Osteoblast (primary cell): ENCODE data around the gene MYPOP. TPM values are rescaled to one million over a fixed set of nuclear protein-coding genes. Genes with fewer than 3 reads are reported as not detected.

Experiments
- DNase-seq: peaks from one replicate; pipeline ENCODE4 v3.0.0; 2011; ENCODE audit warnings: low spot score, mixed read lengths; ENCODE audit not compliant: insufficient read length; ENCODE audit errors: missing footprints
- H2AFZ ChIP-seq: 2 replicates; pipeline ENCODE4 v1.6.0; 2011; ENCODE audit warnings: mild to moderate bottlenecking, low read length
- H3K27ac ChIP-seq: 2 replicates; pipeline ENCODE4 v1.5.1; 2011; ENCODE audit warnings: mild to moderate bottlenecking, low read depth, low read length, moderate library complexity
- H3K27me3 ChIP-seq: 2 replicates; pipeline ENCODE4 v1.6.0; 2012; ENCODE audit warnings: mild to moderate bottlenecking, control low read depth, inconsistent platforms, low read length, moderate library complexity; ENCODE audit not compliant: insufficient read depth
- H3K36me3 ChIP-seq: 2 replicates; pipeline ENCODE4 v1.5.1; 2011; ENCODE audit warnings: mild to moderate bottlenecking, low read length, control low read depth, moderate library complexity; ENCODE audit not compliant: insufficient read depth
- H3K4me1 ChIP-seq: 2 replicates; pipeline ENCODE4 v1.5.1; 2011; ENCODE audit warnings: mild to moderate bottlenecking, low read length, control low read depth, moderate library complexity; ENCODE audit not compliant: insufficient read depth
- H3K4me2 ChIP-seq: 2 replicates; pipeline ENCODE4 v1.6.0; 2011; ENCODE audit warnings: mild to moderate bottlenecking, low read length; ENCODE audit not compliant: insufficient read depth
- H3K4me3 ChIP-seq: fragments of 200-600 bp; sonication (generic); 3 replicates; pipeline ENCODE4 v1.5.1; 2012; ENCODE audit warnings: mild to moderate bottlenecking, low read length, inconsistent platforms; ENCODE audit not compliant: insufficient read depth
- H3K79me2 ChIP-seq: 2 replicates; pipeline ENCODE4 v1.6.0; 2012; ENCODE audit warnings: mild to moderate bottlenecking, low read length, control low read depth, inconsistent platforms; ENCODE audit not compliant: insufficient read depth
- H3K9me3 ChIP-seq: 2 replicates; pipeline ENCODE4 v1.5.1; 2011; ENCODE audit warnings: low read depth, low read length, control low read depth
- H4K20me1 ChIP-seq: 2 replicates; pipeline ENCODE4 v1.6.0; 2012; ENCODE audit warnings: mild to moderate bottlenecking, low read length, control low read depth; ENCODE audit not compliant: insufficient read depth
- total RNA-seq: library from RNA; depleted of rRNA; stranded (reverse); fragments of >200 nt; gene quantifications from 2 replicates; pipeline ENCODE4 v1.2.3, GENCODE V29; 2012
- TF ChIP-seq, protein P1 (sequence below): IDR thresholded peaks from 2 replicates; pipeline ENCODE4 v1.5.1; 2011; ENCODE audit warnings: mild to moderate bottlenecking, low read depth, low read length, moderate library complexity; ENCODE audit errors: extremely low read depth

The MYPOP gene
- total RNA-seq, 1 donor = 3.3 TPM

DNA sequence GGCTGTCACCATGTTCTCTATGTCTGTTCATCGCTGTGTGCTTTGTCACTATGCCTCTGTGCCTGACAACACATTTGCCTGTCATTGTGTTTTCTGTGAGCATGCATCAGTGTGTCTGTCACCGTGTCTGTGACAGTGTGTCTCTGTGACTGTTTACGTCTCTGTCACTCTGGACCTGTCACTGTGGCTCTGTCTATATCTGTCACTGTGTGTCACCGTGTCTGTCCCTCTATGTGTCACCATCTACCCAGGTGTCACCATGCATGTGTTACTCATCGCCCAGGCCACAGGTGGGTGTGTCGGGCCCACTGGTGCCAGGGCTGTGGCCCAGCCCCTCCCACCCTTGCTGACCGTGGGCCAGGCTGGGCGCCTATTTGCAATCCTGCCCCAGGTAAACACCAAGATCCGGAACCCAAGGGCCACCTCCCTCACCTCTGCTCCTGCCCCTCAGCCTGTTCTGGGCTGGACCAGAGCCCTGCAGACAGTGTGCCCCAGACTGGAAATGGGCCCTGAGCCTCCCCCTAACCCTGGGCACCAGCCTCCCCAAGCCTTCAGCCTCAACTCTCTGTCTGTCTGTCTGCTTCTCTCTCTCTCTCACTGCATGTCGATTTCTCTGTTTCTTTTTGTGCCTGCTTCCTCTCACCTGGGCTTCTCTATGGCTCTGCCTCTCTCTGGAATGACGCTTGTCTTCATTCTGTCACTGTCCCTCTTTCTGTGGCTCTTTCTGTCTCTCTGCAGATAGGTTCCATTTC lies 24.2 kb downstream of the MYPOP start:
- Histone ChIP-seq H3K9me3 (no peaks in the 10 kb centered on the region), H3K4me1 (peaks cover 6% of the 10 kb centered on the region), H3K27ac (no peak overlapping the region), H2AFZ (no peak overlapping the region), H3K4me3 (no peak overlapping the region), H3K36me3 (no peaks in the 10 kb centered on the region), H3K79me2 (no peaks in the 10 kb centered on the region), H4K20me1 (peaks cover 10% of the 10 kb centered on the region), H3K4me2 (no peak overlapping the region), H3K27me3 (peaks cover 9% of the 10 kb centered on the region)
- TF ChIP-seq, protein P1, sequence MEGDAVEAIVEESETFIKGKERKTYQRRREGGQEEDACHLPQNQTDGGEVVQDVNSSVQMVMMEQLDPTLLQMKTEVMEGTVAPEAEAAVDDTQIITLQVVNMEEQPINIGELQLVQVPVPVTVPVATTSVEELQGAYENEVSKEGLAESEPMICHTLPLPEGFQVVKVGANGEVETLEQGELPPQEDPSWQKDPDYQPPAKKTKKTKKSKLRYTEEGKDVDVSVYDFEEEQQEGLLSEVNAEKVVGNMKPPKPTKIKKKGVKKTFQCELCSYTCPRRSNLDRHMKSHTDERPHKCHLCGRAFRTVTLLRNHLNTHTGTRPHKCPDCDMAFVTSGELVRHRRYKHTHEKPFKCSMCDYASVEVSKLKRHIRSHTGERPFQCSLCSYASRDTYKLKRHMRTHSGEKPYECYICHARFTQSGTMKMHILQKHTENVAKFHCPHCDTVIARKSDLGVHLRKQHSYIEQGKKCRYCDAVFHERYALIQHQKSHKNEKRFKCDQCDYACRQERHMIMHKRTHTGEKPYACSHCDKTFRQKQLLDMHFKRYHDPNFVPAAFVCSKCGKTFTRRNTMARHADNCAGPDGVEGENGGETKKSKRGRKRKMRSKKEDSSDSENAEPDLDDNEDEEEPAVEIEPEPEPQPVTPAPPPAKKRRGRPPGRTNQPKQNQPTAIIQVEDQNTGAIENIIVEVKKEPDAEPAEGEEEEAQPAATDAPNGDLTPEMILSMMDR = no peak
- DNase-seq = peak; percentile 71

GRCh38 chr19:45876411-45877197 lies 25.8 kb downstream of the MYPOP start:
- peak overlapping the region; percentile 20 for H3K4me2 ChIP-seq
- peak overlapping the region; percentile 72 for H2AFZ ChIP-seq
- H3K4me3 ChIP-seq = peak overlapping the region; percentile 45
- peak; percentile 90 for DNase-seq
- no peaks in the 10 kb centered on the region for H4K20me1 ChIP-seq
- no peak overlapping the region for H3K27ac ChIP-seq
- H3K36me3 ChIP-seq = no peaks in the 10 kb centered on the region
- TF ChIP-seq, protein P1 = no peak
- H3K4me1 ChIP-seq = peaks cover 3% of the 10 kb centered on the region
- peaks cover 9% of the 10 kb centered on the region for H3K27me3 ChIP-seq
- no peaks in the 10 kb centered on the region for H3K9me3 ChIP-seq
- no peaks in the 10 kb centered on the region for H3K79me2 ChIP-seq

DNA sequence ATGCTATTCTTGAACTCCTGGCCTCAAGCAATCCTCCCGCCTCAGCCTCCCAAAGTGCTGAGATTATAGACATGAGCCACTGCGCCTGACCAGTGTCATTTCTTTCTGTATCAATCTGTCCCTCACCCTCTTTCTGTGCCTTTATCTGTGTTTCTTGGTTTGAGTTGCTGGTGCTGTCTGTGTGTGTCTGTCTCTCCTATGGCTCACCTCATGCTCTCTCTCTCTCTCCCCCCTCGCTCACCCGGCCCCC lies 26.3 kb downstream of the MYPOP start:
- no peaks in the 10 kb centered on the region for H3K9me3 ChIP-seq
- DNase-seq = no peak

DNA sequence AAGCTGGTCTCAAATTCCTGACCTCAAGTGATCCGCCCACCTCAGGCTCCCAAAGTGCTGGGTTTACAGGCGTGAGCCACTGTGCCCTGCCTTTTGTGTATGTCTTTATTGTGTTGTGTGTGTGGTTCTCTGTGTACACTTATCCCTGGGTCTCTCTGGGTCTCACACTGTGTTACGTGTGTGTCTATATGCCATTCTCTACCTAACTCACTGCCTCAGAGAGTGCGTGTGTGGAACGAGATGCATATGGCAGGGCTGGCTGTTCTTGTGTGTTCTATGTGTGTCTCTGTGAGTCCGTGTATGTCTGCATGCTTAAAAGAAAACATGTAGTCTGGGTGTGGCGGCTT lies 27.8 kb downstream of the MYPOP start:
- H3K4me2 ChIP-seq = no peak overlapping the region
- H3K27me3 ChIP-seq = peaks cover 9% of the 10 kb centered on the region
- peaks cover 3% of the 10 kb centered on the region for H3K4me1 ChIP-seq
- TF ChIP-seq, protein P1 = no peak
- peak; percentile 27 for DNase-seq
- H2AFZ ChIP-seq = no peak overlapping the region
- H4K20me1 ChIP-seq = no peaks in the 10 kb centered on the region
- H3K27ac ChIP-seq = no peak overlapping the region
- H3K9me3 ChIP-seq = no peaks in the 10 kb centered on the region
- H3K36me3 ChIP-seq = no peaks in the 10 kb centered on the region
- H3K4me3 ChIP-seq = no peak overlapping the region
- no peaks in the 10 kb centered on the region for H3K79me2 ChIP-seq

More for the DNA sequence above, 26.3 kb downstream of the MYPOP start:
- peak overlapping the region; percentile 72 for H2AFZ ChIP-seq
- no peaks in the 10 kb centered on the region for H4K20me1 ChIP-seq
- H3K79me2 ChIP-seq = no peaks in the 10 kb centered on the region
- no peak overlapping the region for H3K4me3 ChIP-seq
- H3K27me3 ChIP-seq = peaks cover 9% of the 10 kb centered on the region
- no peak overlapping the region for H3K27ac ChIP-seq
- no peaks in the 10 kb centered on the region for H3K36me3 ChIP-seq
- TF ChIP-seq, protein P1 = no peak
- H3K4me1 ChIP-seq = peaks cover 3% of the 10 kb centered on the region
- H3K4me2 ChIP-seq = peak overlapping the region; percentile 20
